Breast epithelium (tissue), 3 donors: ENCODE results near the gene MAP3K12.

ENCODE experiments used
- POLR2A ChIP-seq: fragments of 450-650 bp; IDR thresholded peaks from one replicate; pipeline ENCODE4 v1.6.1; 2016; ENCODE audit warnings: antibody characterized with exemption, mild to moderate bottlenecking, moderate library complexity
- POLR2AphosphoS5 ChIP-seq, 3 donors: sonication (generic); formaldehyde crosslinking; IDR thresholded peaks; one replicate each; pipeline ENCODE4 v1.6.1; 2017; ENCODE audit warnings: antibody characterized with exemption in 3 of 3
- TF ChIP-seq, protein P1 (sequence below), 3 donors: fragments of 450-650 bp; IDR thresholded peaks; one replicate each; pipeline ENCODE4 v1.5.1; 2016 to 2017; ENCODE audit warnings: antibody characterized with exemption in 3 of 3, mild to moderate bottlenecking in 3 of 3, moderate library complexity in 3 of 3

DNA sequence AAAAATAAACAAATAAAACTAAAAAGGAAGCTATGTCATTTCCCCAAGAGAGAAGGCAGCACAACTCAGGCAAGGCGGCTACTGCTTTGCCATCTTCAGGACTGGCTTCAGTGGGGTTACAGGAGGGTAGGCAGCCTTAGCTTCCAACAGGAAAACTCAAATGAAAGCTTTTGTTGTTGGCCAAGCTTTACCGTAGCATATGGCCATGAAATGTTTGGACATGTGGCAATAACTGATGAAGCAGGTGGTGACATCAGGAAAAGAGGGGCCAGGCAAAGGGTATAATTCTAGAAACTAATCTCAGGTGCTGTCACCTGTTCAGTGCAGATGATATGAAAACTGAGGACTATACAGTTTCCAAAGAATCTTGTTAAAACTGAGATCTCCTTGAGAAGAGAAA, 30.8 kb upstream of the MAP3K12 start:
- TF ChIP-seq POLR2A (no peak), POLR2AphosphoS5 (IDR thresholded peaks at IDR 0.05) (no peak)
- TF ChIP-seq, protein P1, sequence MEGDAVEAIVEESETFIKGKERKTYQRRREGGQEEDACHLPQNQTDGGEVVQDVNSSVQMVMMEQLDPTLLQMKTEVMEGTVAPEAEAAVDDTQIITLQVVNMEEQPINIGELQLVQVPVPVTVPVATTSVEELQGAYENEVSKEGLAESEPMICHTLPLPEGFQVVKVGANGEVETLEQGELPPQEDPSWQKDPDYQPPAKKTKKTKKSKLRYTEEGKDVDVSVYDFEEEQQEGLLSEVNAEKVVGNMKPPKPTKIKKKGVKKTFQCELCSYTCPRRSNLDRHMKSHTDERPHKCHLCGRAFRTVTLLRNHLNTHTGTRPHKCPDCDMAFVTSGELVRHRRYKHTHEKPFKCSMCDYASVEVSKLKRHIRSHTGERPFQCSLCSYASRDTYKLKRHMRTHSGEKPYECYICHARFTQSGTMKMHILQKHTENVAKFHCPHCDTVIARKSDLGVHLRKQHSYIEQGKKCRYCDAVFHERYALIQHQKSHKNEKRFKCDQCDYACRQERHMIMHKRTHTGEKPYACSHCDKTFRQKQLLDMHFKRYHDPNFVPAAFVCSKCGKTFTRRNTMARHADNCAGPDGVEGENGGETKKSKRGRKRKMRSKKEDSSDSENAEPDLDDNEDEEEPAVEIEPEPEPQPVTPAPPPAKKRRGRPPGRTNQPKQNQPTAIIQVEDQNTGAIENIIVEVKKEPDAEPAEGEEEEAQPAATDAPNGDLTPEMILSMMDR (IDR thresholded peaks at IDR 0.05): no peak
